ENCODE measurements around the gene NSUN3.
"Not testable (repeated sequence)": the region's sequence is repeated elsewhere in the genome, so short reads cannot be mapped to it uniquely, and the experiment has no call there.

The NSUN3 gene

GRCh38 chr3:94069194-94069813 is 6.4 kb downstream of the NSUN3 start:
- DNase-seq (ENCODE audit: low read depth) = no peak

- no peak for DNase-seq (ENCODE audit: low read depth)
These were observed 7.6 kb downstream of the NSUN3 start for GRCh38 chr3:94070341-94070911.

- DNase-seq (ENCODE audit: low read depth) = no peak
These were observed 8.9 kb downstream of the NSUN3 start for GRCh38 chr3:94071713-94072284.

GRCh38 chr3:94076055-94076454 is 13.2 kb downstream of the NSUN3 start:
- DNase-seq (ENCODE audit: low read depth) = peak; percentile 27

GRCh38 chr3:94080552-94080951 is 17.7 kb downstream of the NSUN3 start:
- DNase-seq (ENCODE audit: low read depth) = not testable (repeated sequence)

GRCh38 chr3:94081884-94082283 is 19.0 kb downstream of the NSUN3 start:
- no peak for DNase-seq (ENCODE audit: low read depth)

GRCh38 chr3:94082391-94082937 is 19.6 kb downstream of the NSUN3 start:
- DNase-seq (ENCODE audit: low read depth) = no peak

- no peak for DNase-seq (ENCODE audit: low read depth)
These were observed 20.4 kb downstream of the NSUN3 start for GRCh38 chr3:94083261-94083660.

- no peak for DNase-seq (ENCODE audit: low read depth)
These were observed 26.3 kb downstream of the NSUN3 start for GRCh38 chr3:94089126-94089525.

GRCh38 chr3:94092086-94092485 is 29.2 kb downstream of the NSUN3 start:
- DNase-seq (ENCODE audit: low read depth) = no peak

GRCh38 chr3:94093151-94093550 is 30.3 kb downstream of the NSUN3 start:
- DNase-seq (ENCODE audit: low read depth) = no peak

- no peak for DNase-seq (ENCODE audit: low read depth)
These were observed 32.2 kb downstream of the NSUN3 start for GRCh38 chr3:94095111-94095510.

- DNase-seq (ENCODE audit: low read depth) = no peak
These were observed 35.6 kb downstream of the NSUN3 start for GRCh38 chr3:94098452-94098851.

- no peak for DNase-seq (ENCODE audit: low read depth)
These were observed 36.5 kb downstream of the NSUN3 start for GRCh38 chr3:94099311-94099710.

GRCh38 chr3:94101860-94102259 is 39.0 kb downstream of the NSUN3 start:
- no peak for DNase-seq (ENCODE audit: low read depth)

- no peak for DNase-seq (ENCODE audit: low read depth)
These were observed 43.4 kb downstream of the NSUN3 start for GRCh38 chr3:94106268-94106667.

GRCh38 chr3:94110232-94110631 is 47.4 kb downstream of the NSUN3 start:
- DNase-seq (ENCODE audit: low read depth) = not testable (repeated sequence)

- DNase-seq (ENCODE audit: low read depth) = no peak
These were observed 48.0 kb downstream of the NSUN3 start for GRCh38 chr3:94110854-94111253.

- DNase-seq (ENCODE audit: low read depth) = no peak
These were observed 51.8 kb downstream of the NSUN3 start for GRCh38 chr3:94114666-94115065.

- DNase-seq (ENCODE audit: low read depth) = no peak
These were observed 52.6 kb downstream of the NSUN3 start for GRCh38 chr3:94115482-94115881.

- no peak for DNase-seq (ENCODE audit: low read depth)
These were observed 54.9 kb downstream of the NSUN3 start for GRCh38 chr3:94117729-94118128.

GRCh38 chr3:94118390-94118789 is 55.5 kb downstream of the NSUN3 start:
- no peak for DNase-seq (ENCODE audit: low read depth)

- no peak for DNase-seq (ENCODE audit: low read depth)
These were observed 58.3 kb downstream of the NSUN3 start for GRCh38 chr3:94121161-94121560.

- no peak for DNase-seq (ENCODE audit: low read depth)
These were observed 64.3 kb downstream of the NSUN3 start for GRCh38 chr3:94127115-94127514.
